ENCODE data around the gene ADAM12. TPM values are rescaled to one million over a fixed set of nuclear protein-coding genes. Genes with fewer than 3 reads are reported as not detected.

Gene ADAM12
- total RNA-seq, 3 donors from 2014 or later (not counting 1 experiment from before 2014, with no cell fraction given), result 1.6 to 1.9 (median 1.8) TPM

GRCh38 chr10:126375299-126375698, 13.0 kb downstream of the ADAM12 start:
- Histone ChIP-seq H3K4me1 (ENCODE audit: control insufficient read depth, insufficient read depth, low read length) (no peaks in the 10 kb centered on the region), H3K9me3 (ENCODE audit: control insufficient read depth, insufficient read depth, low read length) (no peaks in the 10 kb centered on the region), H3K36me3 (ENCODE audit: control insufficient read depth, insufficient read depth, low read length) (no peaks in the 10 kb centered on the region), H3K27ac (ENCODE audit: low read length) (no peak overlapping the region), H3K4me3 (ENCODE audit: low read length) (no peak overlapping the region), H3K27me3 (ENCODE audit: control insufficient read depth, insufficient read depth, low read length) (no peaks in the 10 kb centered on the region)
- DNase-seq (no peak), ATAC-seq (no peak)
- H3K27ac Mint-ChIP-seq, result no peak overlapping the region
- H3K27me3 Mint-ChIP-seq (ENCODE audit: low read depth in 2 of 2), result peaks cover 10 to 45% of the 10 kb centered on the region in 2 donors
- no peak overlapping the region for H3K4me3 Mint-ChIP-seq
- H3K36me3 Mint-ChIP-seq, result no peaks in the 10 kb centered on the region
- intact Hi-C loops (cut with micrococcal nuclease), result no loop called here
- no peaks in the 10 kb centered on the region for H3K4me1 Mint-ChIP-seq
- H3K9me3 Mint-ChIP-seq, result peaks cover 0 to 2% of the 10 kb centered on the region in 2 donors
- no peak for TF ChIP-seq CTCF (IDR thresholded peaks at IDR 0.05)

GRCh38 chr10:126374435-126374834, 13.8 kb downstream of the ADAM12 start:
- intact Hi-C loops (cut with micrococcal nuclease), result no loop called here
- Mint-ChIP-seq H3K4me3 (no peak overlapping the region), H3K36me3 (no peaks in the 10 kb centered on the region), H3K4me1 (no peaks in the 10 kb centered on the region), H3K9me3 (peaks cover 0 to 2% of the 10 kb centered on the region in 2 donors), H3K27ac (no peak overlapping the region), H3K27me3 (ENCODE audit: low read depth in 2 of 2) (peaks cover 10 to 40% of the 10 kb centered on the region in 2 donors)
- H3K4me3 ChIP-seq (ENCODE audit: low read length), result no peak overlapping the region
- no peaks in the 10 kb centered on the region for H3K27me3 ChIP-seq (ENCODE audit: control insufficient read depth, insufficient read depth, low read length)
- no peaks in the 10 kb centered on the region for H3K4me1 ChIP-seq (ENCODE audit: control insufficient read depth, insufficient read depth, low read length)
- no peak overlapping the region for H3K27ac ChIP-seq (ENCODE audit: low read length)
- 67% methylated on average over 1 of the region's 2 CpGs for WGBS (ENCODE audit: insufficient coverage)
- ATAC-seq, result no peak
- no peak for DNase-seq
- no peaks in the 10 kb centered on the region for H3K36me3 ChIP-seq (ENCODE audit: control insufficient read depth, insufficient read depth, low read length)
- no peaks in the 10 kb centered on the region for H3K9me3 ChIP-seq (ENCODE audit: control insufficient read depth, insufficient read depth, low read length)
- TF ChIP-seq CTCF (IDR thresholded peaks at IDR 0.05), result no peak

- no peaks in the 10 kb centered on the region for H3K4me1 ChIP-seq (ENCODE audit: control insufficient read depth, insufficient read depth, low read length)
- Mint-ChIP-seq H3K9me3 (peaks cover 0 to 2% of the 10 kb centered on the region in 2 donors), H3K27ac (no peak overlapping the region), H3K36me3 (no peaks in the 10 kb centered on the region), H3K4me1 (no peaks in the 10 kb centered on the region), H3K4me3 (no peak overlapping the region), H3K27me3 (ENCODE audit: low read depth in 2 of 2) (peaks cover 10 to 40% of the 10 kb centered on the region in 2 donors)
- H3K27ac ChIP-seq (ENCODE audit: low read length), result no peak overlapping the region
- H3K36me3 ChIP-seq (ENCODE audit: control insufficient read depth, insufficient read depth, low read length), result no peaks in the 10 kb centered on the region
- DNase-seq (no peak), ATAC-seq (no peak)
- no peaks in the 10 kb centered on the region for H3K27me3 ChIP-seq (ENCODE audit: control insufficient read depth, insufficient read depth, low read length)
- H3K9me3 ChIP-seq (ENCODE audit: control insufficient read depth, insufficient read depth, low read length), result no peaks in the 10 kb centered on the region
- TF ChIP-seq CTCF (IDR thresholded peaks at IDR 0.05), result no peak
- intact Hi-C loops (cut with micrococcal nuclease), result no loop called here
- H3K4me3 ChIP-seq (ENCODE audit: low read length), result no peak overlapping the region
- WGBS (ENCODE audit: insufficient coverage), result 89% methylated on average over 1 of the region's 1 CpG
Measured at GRCh38 chr10:126373972-126374371, 14.3 kb downstream of the ADAM12 start.

- H3K27ac Mint-ChIP-seq, result no peak overlapping the region
- no peaks in the 10 kb centered on the region for H3K27me3 ChIP-seq (ENCODE audit: control insufficient read depth, insufficient read depth, low read length)
- H3K36me3 ChIP-seq (ENCODE audit: control insufficient read depth, insufficient read depth, low read length), result no peaks in the 10 kb centered on the region
- peaks cover 10 to 40% of the 10 kb centered on the region in 2 donors for H3K27me3 Mint-ChIP-seq (ENCODE audit: low read depth in 2 of 2)
- no peaks in the 10 kb centered on the region for H3K36me3 Mint-ChIP-seq
- ATAC-seq, result no peak
- no peaks in the 10 kb centered on the region for H3K4me1 Mint-ChIP-seq
- intact Hi-C loops (cut with micrococcal nuclease), result no loop called here
- H3K4me1 ChIP-seq (ENCODE audit: control insufficient read depth, insufficient read depth, low read length), result no peaks in the 10 kb centered on the region
- H3K9me3 ChIP-seq (ENCODE audit: control insufficient read depth, insufficient read depth, low read length), result no peaks in the 10 kb centered on the region
- no peak for DNase-seq
- 79% methylated on average over 3 of the region's 4 CpGs for WGBS (ENCODE audit: insufficient coverage)
- no peak overlapping the region for H3K4me3 Mint-ChIP-seq
- no peak overlapping the region for H3K27ac ChIP-seq (ENCODE audit: low read length)
- TF ChIP-seq CTCF (IDR thresholded peaks at IDR 0.05), result no peak
- peaks cover 0 to 2% of the 10 kb centered on the region in 2 donors for H3K9me3 Mint-ChIP-seq
- no peak overlapping the region for H3K4me3 ChIP-seq (ENCODE audit: low read length)
Measured at GRCh38 chr10:126373147-126373546, 15.1 kb downstream of the ADAM12 start.
